Measurements from ENCODE around the gene LTB4R2.

Gene LTB4R2

DNA sequence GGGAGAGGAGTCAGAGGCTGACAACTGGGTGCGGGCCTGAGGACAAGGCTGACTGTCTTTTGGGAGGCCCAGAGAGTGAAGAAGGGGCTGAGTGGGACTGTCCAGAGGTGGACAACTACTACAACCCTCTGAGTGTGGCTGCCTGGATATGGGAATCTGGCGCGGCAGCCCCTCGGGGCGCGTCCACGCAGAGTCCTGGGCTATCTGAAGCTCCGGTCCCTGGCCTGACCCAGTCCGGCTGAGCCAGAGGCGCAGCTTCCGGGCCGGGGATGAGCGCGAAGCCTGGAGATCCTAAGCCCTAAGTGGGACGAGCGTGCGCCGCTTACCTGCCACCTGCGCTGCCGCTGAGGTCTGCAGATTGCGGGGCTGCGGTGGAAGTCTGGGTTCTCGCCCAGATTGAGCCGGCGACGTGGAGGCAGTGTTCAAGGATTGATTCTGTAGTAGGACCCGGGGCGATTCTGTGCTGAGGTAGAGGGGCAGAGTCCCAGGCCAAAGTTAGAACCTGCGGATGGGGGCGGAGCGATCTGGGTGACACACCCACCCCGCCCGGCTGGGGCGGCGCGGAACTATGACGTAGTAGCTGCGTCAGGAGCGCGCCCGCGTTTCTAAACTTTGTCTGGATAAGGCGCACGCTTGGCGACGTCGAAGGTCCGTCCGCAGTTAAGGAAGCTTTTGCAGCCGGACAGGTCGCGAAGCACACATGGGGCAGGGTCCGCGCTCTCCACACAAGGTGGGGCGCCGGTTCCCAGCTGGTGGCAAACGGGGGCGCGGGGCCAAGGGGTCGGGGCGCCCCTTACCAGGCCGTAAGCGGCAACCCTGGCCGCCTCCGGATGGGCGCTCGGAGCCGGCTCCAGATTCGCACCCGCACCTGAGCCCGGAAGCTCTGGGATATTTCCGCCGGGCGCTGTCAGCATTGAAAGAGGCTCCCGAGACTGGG lies 10.4 kb upstream of the LTB4R2 start, which contains the start of the genes DHRS1 and NOP9:
Gene DHRS1 (minus strand): TSS at position 526 of the 937 bp plus-strand sequence. CDS start 674 bp downstream, outside the sequence.
Gene NOP9 (plus strand): TSS at position 596 of the 937 bp plus-strand sequence. CDS start 105 bp downstream, at position 701.
- DNase-seq: peak; percentile 85

DNA sequence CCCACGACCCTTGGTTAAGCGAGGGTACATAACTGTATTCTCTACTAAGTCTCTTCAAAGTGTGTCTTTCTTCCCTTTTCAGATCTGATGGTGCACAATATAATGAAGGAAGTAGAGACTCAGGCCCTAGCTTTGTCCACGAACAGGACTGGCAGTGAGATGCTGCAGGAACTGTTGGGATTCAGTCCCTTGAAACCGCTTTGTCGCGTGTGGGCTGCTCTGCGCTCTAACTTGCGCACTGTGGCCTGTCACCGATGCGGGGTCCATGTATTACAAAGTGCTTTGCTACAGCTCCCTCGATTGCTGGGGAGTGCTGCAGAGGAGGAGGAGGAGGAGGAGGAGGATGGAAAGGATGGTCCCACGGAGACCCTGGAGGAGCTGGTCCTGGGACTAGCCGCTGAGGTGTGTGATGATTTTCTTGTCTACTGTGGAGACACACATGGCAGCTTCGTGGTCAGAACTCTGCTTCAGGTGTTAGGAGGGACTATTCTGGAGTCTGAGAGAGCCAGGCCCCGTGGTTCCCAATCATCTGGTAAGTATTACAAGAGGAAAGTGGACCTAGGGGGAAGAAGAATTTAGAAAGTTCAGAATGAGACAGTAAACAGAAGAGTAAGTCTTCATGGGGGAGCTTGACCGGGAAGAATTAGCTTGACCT lies 9.5 kb upstream of the LTB4R2 start:
- DNase-seq: no peak

DNA sequence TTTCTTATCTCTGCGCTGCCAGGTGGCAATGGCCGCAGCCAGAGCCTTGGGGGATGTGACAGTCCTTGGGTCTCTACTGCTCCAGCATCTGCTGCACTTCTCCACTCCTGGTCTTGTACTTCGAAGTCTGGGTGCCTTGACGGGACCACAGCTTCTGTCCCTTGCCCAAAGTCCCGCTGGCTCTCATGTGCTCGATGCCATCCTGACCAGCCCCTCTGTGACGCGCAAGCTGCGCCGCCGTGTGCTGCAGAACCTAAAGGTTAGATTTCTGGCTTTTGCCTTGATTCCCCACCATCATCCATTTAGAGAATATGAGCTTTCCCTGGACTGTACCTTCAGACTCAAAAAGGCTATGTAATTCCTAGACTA lies 5.9 kb upstream of the LTB4R2 start:
- DNase-seq: no peak

DNA sequence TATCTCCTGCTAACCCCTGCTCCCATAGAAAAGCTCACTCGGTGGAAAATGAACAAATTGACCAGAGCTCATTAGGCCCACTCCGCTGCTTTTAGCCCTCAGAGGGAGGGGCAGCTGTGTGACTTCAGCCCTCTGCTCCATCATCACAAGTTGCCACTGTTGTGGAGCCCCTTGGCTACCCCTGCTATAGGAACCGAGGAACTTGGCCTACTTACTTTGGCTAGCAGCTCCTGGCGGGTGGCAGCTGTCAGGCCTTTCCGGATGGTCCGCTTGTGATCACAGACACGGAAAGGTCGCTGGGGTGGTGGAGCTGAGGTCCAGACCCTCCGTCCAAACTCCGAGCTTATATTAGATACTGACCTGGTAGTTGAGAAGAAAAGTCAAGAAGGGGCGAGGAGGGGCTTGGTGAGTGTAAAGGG lies 2.8 kb upstream of the LTB4R2 start:
- no peak for DNase-seq

DNA sequence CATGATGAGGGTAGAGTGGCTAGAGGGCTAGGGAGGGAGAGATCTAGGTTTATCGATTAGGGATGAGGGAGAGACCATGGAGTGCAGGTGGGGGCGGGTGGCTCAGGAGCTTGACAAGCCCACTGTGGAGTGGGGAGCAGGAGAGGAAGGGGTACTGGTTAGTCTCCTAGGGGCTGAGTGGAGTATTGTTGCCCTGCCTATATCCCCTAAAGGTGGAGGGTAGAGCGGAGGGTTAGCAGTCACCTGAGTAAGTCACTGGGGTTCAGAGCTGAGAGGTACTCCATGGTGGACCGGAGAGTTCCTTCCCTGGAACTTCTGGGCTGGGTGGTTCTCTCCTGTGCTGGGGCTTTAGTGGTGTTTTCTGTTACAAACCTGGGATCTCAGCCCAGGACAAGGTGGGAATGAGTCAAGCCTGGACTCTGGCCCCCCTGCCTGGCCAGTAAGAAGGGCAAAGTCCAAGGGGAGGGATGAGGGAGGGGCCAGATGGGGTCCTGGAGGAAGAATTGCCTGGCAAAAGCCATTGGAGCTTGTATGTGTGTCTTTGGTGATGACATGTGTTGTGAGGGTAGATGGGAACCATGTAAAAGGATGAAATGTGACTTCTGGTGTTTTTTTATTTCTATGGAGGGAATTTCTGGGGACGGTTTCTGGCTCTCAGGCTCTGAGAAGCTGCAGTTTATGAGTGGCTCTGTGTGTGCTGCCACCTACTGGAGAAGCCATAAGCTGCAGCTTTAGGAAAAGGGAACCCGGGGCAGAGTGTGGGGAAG lies 2.2 kb upstream of the LTB4R2 start, which contains the start of gene CIDEB:
Gene CIDEB (minus strand): TSS at position 403 of the 767 bp plus-strand sequence. CDS start 119 bp downstream, at position 284.
- DNase-seq: peak; percentile 6

DNA sequence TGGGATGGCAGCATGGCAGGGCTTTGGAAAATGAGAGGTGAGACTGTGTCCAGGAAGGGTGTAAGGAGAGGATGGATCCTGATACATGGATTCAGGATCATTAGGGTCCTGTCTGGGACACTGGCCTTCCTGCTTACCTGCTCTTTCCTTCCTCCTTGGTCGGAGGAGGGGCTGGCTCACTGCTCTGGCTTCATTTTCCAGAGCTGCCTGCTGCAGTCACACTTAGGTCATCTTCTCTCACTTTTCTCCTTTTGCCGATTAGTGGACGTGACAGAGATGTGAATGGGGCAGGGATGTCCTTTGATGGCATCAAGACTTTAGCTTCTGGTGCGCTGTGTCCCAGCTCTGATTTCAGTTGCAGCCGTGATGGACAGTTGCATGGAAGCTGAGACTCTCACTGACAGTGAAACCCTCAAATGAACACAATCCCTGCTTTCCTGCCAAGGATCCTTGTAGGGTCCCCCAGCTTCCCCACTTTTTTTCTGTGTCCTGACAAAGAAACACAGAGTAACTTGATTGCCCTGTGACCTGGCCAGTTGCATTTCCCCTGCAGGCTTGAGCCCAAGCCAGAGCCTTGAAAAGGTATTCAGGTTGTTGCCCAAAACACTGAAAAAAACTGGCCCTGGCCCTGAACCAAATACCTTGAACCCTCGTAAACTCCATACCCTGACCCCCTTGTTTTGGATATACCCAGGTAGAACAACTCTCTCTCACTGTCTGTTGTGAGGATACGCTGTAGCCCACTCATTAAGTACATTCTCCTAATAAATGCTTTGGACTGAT lies 1.4 kb upstream of the LTB4R2 start:
- no peak for DNase-seq

DNA sequence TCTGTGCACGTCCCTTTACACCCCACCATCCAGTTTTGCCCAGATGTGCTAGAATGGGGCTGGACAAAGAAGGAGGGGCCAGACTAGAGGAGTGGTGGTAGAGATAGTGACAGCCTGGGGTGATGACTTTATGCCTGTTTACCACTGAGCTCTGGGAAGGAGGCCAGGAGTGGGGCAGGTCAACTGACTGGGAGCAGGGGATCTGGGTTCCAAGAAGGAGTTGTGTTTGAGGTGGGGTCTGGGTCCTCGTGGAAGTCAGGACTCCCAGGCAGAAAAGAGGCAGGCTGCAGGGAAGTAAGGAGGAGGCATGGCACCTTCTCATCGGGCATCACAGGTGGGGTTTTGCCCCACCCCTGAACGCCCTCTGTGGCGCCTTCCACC lies 315 bp downstream of the LTB4R2 start:
- DNase-seq: no peak

DNA sequence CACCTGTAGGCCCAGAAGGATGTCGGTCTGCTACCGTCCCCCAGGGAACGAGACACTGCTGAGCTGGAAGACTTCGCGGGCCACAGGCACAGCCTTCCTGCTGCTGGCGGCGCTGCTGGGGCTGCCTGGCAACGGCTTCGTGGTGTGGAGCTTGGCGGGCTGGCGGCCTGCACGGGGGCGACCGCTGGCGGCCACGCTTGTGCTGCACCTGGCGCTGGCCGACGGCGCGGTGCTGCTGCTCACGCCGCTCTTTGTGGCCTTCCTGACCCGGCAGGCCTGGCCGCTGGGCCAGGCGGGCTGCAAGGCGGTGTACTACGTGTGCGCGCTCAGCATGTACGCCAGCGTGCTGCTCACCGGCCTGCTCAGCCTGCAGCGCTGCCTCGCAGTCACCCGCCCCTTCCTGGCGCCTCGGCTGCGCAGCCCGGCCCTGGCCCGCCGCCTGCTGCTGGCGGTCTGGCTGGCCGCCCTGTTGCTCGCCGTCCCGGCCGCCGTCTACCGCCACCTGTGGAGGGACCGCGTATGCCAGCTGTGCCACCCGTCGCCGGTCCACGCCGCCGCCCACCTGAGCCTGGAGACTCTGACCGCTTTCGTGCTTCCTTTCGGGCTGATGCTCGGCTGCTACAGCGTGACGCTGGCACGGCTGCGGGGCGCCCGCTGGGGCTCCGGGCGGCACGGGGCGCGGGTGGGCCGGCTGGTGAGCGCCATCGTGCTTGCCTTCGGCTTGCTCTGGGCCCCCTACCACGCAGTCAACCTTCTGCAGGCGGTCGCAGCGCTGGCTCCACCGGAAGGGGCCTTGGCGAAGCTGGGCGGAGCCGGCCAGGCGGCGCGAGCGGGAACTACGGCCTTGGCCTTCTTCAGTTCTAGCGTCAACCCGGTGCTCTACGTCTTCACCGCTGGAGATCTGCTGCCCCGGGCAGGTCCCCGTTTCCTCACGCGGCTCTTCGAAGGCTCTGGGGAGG lies 985 bp downstream of the LTB4R2 start, which contains the start of gene LTB4R:
Gene LTB4R (plus strand): TSS at position 857 of the 959 bp plus-strand sequence. CDS start 4,150 bp downstream, outside the sequence.
- DNase-seq: no peak

DNA sequence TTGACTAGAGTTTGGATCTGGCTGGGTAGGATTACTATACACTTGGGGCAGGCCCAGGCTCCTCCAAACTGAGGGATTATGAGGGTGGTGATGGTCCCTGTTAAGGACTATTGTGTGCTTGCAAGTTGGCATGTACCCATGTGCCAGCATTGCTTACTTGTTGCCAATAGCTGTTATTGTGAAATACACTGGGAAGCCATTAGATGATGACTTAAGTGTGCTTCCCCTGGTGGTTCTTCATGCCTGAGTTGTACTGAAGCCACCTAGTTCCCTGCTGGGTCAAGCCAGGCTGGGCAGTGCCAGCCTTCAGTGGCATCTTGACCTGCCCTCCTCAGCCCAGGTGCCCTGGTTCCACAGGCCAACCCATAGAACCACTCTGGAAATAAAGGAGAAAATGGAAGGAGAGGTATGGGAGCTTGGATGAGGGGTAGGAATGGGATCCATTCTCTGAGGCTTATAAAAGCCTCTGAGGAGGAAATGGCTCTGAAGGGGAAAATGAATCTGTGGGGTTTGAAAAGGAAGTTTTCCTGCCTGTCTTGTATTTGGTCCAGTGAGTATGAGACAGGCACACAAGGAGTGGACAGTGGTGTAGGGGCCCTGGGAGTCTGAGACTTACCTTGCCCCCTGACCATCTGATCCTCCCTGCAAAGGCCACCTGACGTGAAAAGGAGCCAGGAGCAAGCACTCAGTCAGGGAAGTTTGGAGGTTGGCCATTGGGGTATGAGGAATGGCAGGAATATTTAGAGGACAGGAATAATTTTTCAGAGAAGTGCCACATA lies 2.1 kb downstream of the LTB4R2 start:
- DNase-seq: no peak

DNA sequence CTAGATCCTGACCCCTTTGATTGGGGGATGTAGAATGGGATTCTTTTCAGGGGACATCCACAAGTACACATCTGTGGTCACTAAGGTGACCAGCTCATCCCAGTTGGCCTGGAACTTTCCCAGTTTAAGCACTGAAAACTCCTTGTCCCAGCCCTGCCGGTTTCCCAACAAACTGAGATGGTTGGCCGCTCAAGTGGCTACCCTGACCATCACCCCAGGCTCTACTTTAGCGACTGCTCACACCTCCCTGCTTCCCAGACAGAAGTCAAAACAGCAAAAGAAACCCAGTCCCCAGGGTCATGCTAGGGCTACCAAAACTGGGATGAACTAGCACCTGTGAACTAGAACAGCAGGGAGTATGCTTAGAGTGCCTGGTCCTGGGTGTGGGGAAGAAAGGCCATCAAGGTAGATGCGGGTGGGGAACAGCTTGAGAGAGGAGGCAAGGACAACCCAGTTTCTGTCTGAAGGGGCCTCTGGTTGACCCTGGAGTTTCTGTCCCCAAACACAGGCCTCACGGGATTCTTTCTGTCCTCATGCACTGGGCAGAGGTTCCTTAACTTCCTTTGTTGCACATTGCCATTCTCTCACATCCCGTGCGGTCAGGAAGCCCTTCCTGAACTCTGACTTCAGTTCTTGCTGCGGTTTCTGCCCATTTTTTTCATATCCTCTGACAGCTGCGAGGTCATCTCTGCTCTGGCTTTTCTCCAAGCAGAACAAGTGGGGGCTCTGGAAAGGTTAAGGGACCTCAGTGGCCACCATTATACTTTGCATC lies 3.0 kb downstream of the LTB4R2 start:
- DNase-seq: no peak

DNA sequence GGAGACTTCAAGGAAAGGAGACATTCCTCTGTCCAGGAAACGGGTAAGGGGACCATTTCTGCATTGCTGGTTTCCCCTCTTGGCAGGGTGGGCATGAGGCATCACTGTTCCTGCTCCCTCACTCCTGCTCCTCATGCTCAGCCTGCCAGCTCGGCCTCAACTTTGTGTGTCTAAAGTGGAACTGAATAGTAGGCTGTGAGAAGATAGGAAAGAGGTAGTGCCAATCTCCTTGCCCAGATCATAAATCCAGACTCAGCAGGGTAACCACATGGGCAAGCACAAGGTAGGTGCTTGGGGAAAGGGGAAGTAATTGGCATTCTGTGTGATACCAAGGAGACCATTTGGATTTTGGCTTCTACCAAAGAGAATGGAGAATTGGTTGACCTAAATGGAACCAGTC lies 4.0 kb downstream of the LTB4R2 start:
- no peak for DNase-seq

DNA sequence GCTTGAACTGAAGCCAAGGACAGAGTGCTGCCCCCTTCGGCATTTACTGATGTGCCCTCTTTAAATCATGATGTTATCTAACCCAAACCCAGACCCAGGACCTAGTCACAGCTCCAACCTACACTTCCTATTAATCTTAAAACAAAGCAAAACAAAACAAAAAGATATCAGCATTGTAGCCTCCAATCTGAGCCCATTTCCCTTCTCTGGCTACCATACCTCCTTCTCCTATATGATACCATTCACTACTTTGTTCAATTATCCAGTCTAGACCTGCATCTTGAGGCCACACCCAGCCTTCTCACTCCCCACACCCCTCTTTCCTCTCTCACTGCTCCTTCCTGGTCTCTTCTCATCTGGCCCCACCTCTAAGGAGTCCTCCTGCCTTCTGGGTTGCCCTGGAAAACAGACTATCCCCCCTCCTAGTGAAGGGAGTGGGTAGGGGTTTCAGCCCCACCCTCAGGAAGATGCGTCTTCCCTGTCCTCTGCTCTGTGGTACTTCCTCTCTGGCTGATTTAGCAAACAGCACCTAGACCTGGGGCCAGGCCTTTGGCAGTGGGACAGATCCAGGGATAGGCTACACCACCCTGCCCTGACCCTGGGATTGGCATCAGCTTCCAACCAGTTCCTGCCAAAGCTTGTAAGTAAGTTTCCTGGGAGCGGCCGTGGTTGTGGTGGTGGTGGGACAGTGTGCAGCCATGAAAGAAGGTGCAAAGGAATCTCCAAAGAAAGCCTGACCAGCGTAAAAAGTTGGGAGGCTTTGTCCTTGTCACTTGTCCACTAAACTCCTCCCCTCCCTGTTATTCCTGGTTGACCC lies 4.6 kb downstream of the LTB4R2 start:
- no peak for DNase-seq

DNA sequence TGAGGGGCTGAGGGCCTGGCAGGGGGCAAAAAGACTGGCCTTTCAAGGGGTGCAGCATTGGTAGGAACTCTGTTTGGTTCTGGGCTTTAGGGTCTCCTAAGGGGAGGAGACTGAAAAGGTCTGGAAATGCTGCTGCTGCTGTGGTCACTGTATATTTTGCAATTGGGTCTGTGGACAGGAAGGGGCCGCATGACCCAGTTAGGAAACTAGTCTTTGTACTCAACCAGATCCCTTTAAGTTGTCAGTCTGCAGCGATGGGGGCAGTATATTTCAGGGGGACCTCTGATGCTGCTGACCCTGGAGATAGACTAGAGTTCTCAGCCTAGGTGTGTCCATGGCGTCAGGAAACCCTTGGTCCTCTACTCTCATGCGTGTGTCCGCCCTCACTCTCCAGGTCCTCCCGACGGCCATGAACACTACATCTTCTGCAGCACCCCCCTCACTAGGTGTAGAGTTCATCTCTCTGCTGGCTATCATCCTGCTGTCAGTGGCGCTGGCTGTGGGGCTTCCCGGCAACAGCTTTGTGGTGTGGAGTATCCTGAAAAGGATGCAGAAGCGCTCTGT lies 5.4 kb downstream of the LTB4R2 start:
- DNase-seq: no peak

DNA sequence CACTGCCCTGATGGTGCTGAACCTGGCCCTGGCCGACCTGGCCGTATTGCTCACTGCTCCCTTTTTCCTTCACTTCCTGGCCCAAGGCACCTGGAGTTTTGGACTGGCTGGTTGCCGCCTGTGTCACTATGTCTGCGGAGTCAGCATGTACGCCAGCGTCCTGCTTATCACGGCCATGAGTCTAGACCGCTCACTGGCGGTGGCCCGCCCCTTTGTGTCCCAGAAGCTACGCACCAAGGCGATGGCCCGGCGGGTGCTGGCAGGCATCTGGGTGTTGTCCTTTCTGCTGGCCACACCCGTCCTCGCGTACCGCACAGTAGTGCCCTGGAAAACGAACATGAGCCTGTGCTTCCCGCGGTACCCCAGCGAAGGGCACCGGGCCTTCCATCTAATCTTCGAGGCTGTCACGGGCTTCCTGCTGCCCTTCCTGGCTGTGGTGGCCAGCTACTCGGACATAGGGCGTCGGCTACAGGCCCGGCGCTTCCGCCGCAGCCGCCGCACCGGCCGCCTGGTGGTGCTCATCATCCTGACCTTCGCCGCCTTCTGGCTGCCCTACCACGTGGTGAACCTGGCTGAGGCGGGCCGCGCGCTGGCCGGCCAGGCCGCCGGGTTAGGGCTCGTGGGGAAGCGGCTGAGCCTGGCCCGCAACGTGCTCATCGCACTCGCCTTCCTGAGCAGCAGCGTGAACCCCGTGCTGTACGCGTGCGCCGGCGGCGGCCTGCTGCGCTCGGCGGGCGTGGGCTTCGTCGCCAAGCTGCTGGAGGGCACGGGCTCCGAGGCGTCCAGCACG lies 6.1 kb downstream of the LTB4R2 start:
- DNase-seq: peak; percentile 23

DNA sequence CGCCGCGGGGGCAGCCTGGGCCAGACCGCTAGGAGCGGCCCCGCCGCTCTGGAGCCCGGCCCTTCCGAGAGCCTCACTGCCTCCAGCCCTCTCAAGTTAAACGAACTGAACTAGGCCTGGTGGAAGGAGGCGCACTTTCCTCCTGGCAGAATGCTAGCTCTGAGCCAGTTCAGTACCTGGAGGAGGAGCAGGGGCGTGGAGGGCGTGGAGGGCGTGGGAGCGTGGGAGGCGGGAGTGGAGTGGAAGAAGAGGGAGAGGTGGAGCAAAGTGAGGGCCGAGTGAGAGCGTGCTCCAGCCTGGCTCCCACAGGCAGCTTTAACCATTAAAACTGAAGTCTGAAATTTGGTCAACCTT lies 6.6 kb downstream of the LTB4R2 start:
- DNase-seq: no peak

DNA sequence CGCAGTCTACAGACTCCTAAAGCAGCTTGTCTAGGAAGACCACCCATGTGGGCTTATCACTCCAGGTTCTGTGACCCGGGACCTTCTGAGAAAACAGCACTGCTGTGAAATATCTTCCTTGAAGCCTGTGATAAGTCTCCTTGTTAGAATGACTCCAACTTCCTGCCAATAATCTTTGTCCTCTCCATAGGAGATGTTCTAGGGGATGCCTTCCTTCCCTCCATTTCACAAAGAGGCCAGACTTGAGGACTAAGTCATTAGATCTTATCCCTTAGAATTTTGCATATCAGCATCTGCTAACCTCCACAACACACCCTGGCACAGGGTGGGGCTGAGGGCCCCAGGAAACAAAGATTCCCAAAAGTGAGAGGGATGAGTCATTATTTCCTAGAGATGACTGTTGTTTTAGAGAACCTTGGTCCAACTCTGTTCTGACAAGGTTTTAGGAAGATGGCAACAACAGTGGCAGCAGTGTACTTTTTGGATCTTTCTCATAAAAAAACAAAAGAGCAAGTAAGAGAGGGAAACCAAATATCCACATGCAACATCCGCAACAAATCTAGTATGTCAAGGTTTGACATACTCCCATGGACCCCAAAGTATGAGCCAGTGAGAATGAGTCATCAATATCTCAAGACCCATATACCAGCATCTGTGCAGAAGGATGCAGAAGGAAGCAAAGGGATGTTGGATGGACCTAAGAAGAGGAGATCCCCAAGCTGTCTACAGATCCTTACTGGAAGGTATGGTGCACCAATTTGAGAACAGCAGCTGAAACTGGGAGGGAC lies 7.4 kb downstream of the LTB4R2 start:
- DNase-seq: no peak

All from NCI-H1092 (cell line).